NCI-H1092 treated with DMSO at 0.1 percent for 48 hours (cell line): ENCODE measurements around the gene ZNF695.
"Not testable (repeated sequence)": the region's sequence is repeated elsewhere in the genome, so short reads cannot be mapped to it uniquely, and the experiment has no call there.

ENCODE experiments used
- DNase-seq: peaks from one replicate; lab custom pipeline; 2025; lab: John Stamatoyannopoulos, UW

The ZNF695 gene

GRCh38 chr1:247007511-247008405 is at the start of gene ZNF695:
TSS of gene ZNF695 (minus strand) at chr1:247008057. CDS start at chr1:247007908, 149 bp downstream.
- peak; percentile 99 for DNase-seq

DNA sequence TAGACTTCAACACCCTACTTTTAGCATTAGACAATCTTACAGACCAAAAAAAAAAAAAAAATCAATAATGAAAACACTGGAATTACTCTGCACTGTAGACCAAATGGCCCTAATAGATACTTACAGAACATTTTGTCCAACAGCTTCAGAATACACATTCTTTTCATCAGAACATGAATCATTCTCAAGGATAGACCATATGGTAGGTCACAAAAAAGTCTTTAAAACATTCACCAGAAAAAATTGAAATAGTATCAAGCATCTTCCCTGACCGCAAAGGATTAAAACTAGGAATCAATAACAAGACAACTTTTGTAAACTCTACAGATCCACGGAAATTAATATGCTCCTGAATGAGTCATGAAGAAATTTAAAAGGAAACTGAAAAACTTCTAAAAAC is 48.2 kb upstream of the ZNF695 start:
- DNase-seq, result no peak

- DNase-seq, result no peak
Observed at GRCh38 chr1:247054992-247055415, 47.1 kb upstream of the ZNF695 start.

- no peak for DNase-seq
Observed at GRCh38 chr1:247047702-247048101, 39.8 kb upstream of the ZNF695 start.

GRCh38 chr1:247047260-247047659 is 39.4 kb upstream of the ZNF695 start:
- no peak for DNase-seq

GRCh38 chr1:247043406-247043805 is 35.5 kb upstream of the ZNF695 start:
- DNase-seq, result no peak

DNA sequence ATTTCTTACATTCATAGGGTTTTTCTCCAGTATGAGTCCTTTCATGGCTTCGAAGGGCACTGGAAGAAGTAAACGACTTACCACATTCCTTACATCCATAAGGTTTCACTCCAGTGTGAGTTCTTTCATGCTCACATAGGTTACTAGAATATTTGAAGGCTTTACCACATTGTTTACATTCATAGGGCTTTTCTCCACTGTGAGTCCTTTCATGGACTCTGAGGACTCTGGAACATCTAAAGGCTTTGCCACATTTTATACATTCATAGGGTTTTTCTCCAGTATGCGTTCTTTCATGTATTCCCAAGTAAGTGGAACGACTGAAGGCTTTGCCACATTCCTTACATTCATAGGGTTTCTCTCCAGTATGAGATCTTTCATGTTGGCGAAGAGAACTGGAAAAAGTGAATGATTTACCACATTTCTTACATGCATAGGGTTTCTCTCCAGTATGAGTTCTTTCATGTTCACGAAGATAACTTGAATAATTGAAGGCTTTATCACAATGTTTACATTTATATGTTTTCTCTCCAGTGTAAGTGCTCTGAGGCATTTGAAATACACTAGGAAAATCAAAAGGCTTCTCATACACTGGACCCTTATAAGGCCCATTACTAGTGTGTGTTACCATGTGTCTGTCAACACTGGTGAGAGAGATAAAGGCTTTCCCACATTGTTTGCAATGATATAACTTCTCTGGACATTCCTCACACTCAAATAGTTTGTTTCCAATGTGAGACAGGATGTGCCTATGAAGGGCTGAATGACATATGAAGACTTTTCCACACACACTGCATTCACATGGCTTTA is 29.9 kb upstream of the ZNF695 start:
- DNase-seq, result no peak

- DNase-seq, result not testable (repeated sequence)
Observed at GRCh38 chr1:247032306-247032705, 24.4 kb upstream of the ZNF695 start.

GRCh38 chr1:247024658-247025057 is 16.8 kb upstream of the ZNF695 start:
- DNase-seq, result not testable (repeated sequence)

DNA sequence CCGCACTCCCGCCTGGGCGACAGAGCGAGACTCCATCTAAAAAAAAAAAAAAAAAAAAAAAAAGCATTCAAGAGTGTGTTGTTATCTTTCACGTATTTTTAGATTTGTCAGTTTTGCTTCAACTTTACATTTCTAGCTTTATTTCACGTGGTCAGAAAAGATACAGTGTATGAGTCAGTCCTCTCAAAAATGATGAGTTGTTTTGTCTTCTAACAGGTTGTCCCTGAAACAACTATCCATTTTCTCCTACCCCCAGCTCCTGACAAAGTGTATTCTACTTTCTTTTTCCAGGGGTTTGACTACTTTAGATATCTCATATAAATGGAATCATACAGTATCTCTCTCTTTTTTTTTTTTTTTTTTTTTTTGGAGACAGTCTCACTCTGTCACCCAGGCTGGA is 5.5 kb upstream of the ZNF695 start:
- no peak for DNase-seq

GRCh38 chr1:247008406-247008799 is 546 bp upstream of the ZNF695 start:
- DNase-seq, result no peak

DNA sequence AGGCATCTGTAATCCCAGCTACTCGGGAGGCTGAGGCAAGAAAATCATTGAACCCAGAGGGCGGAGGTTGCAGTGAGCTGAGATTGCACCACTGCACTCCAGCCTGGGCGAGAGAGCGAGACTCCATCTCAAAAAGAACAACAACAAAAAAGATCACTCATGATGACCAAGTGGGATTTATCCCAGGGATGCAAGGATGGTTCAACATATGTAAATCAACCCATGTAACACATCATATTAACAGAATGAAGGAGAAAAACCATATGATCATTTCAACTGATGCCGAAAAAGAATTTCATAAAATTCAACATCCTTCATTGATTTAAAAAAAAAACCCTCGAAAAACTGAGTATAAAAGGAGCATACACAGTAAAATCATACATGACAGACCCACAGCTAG is 3.8 kb downstream of the ZNF695 start:
- DNase-seq, result not testable (repeated sequence)

DNA sequence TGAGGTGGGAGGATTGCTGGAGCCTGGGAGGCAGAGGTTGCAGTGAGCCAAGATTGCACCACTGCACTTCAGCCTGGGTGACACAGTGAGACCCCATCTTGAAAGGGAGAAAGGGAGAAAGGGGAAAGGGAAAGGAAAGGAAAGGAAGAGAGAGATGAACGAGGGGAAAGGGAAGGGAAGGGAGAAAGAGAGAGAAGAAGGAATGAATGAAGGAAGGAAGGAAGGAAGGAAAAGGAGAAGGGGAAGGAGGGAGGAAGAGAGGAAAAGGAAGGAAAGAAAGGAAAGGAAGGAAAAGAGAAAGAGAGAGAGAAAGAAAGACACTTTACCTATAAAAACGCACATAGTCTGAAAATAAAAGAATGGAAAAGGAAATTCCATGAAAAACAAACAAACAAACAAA is 18.0 kb downstream of the ZNF695 start:
- DNase-seq, result no peak

- DNase-seq, result no peak
Observed at GRCh38 chr1:246988316-246988715, 19.5 kb downstream of the ZNF695 start.

DNA sequence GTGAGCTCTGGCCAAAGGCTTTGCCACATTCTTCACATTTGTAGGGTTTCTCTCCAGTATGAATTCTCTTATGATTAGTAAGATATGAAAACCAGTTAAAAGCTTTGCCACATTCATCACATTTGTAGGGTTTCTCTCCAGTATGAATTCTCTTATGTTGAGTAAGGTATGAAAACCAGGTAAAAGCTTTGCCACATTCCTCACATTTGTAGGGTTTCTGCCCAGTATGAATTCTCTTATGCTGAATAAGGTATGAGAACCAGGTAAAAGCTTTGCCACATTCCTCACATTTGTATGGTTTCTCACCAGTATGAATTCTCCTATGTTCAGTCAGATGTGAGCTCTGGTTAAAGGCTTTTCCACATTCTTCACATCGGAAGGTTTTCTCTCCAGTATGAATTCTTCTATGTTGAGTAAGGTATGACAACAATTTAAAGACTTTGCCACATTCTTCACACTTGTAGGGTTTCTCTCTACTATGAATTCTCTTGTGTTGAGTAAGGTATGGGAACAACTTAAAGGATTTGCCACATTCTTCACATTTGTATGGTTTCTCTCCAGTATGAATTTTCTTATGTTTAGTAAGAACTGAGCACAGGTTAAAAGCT is 20.7 kb downstream of the ZNF695 start:
- no peak for DNase-seq

DNA sequence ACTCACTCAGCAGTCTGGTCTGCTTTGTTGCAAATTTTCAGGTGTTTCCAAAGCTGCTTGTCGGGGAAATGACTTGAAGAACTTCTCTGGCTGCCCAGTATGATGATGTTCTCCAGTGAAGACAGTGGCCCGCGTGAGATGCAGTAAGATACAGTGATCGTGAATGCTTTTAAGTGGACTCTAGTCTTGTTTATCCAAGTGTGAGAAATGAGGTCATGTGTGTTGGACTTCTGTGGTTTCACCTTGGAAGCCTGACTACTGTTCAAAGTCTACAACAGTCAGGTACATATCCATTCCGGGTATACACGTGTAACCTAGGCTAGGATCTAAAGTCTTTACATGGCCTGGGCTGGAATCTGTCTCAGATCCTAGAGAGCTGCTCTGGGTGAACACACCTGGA is 29.1 kb downstream of the ZNF695 start:
- no peak for DNase-seq

- no peak for DNase-seq
Observed at GRCh38 chr1:246978281-246978680, 29.6 kb downstream of the ZNF695 start.

DNA sequence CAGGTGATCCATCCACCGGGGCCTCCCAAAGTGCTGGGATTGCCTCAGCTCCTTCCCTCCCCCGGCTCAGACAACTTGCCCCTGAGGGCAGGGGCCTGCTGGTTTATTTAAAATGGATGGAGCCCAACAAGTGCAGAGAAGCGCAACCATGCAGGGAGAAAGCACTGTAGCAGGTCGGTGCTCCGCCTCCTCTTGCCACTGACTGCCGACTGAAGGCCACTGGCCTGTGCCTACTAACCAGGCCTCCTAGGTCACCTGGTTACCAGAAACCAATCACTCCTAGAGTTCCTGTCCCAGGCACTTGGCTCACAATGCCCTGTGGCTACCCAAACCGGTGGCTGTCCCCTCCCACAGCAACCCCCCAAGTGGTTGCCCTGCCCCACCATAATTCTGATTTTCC is 35.9 kb downstream of the ZNF695 start:
- DNase-seq, result no peak

GRCh38 chr1:246971090-246971721 is 36.7 kb downstream of the ZNF695 start:
- DNase-seq, result peak; percentile 3

DNA sequence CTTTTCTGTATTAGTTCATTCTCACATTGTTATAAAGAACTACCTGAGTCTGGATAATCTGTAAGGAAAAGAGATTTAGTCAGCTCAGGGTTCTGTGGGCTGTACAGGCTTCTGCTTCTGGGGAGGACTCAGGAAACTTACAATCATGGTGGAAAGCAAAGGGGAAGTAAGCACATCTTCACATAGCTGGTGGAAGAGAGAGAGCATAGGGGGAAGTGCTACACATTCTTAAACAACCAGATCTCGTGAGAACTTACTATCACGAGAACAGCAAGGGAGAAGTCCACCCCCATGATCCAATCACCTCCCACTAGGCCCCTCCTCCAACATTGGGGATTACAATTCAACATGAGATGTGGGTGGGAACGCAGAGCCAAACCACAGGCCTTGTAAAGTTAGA is 38.2 kb downstream of the ZNF695 start:
- no peak for DNase-seq

DNA sequence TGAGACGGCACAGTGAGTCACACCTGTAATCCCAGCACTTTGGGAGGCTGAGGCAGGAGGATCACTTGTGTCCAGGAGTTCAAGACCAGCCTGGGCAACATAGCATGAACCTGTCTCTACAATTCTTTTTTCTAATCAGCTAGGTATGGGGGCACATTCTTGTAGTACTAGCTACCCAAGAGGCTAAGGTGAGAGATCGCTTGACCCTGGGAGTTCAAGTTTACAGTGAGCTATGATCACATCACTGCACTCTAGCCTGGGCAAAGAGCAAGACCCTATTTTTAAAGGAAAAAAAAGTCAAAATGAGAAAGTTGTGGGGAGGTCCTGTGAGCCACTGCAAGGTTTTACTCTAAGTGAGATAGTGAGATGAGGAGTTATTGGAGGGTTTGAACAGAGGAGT is 41.4 kb downstream of the ZNF695 start:
- DNase-seq, result no peak
